Testis (tissue), 2 donors: ENCODE results near the gene UBASH3B.

Source experiments
- POLR2A ChIP-seq: fragments of 450-650 bp; IDR thresholded peaks from one replicate; pipeline ENCODE4 v1.6.1; 2017; ENCODE audit warnings: antibody characterized with exemption, mild to moderate bottlenecking, moderate library complexity
- TF ChIP-seq, protein P1 (sequence below), 3 experiments: fragments of 450-650 bp in 2 of 3; fragments of 200-600 bp in 1 of 3; sonication (generic) in 1 of 3; IDR thresholded peaks; one replicate each; pipeline ENCODE4 v1.5.1; 2016 to 2019; ENCODE audit warnings: antibody characterized with exemption in 3 of 3, mild to moderate bottlenecking in 2 of 3, moderate library complexity in 1 of 3

DNA sequence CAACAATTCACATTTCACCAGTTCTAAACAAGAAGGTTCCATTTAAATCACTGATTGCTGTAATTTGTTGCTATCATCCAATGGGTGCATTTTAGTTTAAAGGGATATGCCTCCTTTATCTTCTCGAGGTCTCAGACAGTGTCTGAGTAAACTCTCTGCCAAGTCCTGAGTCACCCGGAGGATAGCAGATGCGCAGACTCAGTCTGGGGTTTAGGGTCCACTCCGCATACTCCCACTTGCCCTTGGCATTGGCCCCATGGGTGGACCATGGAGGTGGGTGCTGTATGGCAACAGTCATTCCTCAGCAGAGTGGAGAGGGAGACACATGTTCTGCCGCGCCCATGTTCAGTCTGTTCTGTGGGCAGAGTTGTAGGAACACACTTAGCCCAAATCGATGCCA lies 117.4 kb downstream of the UBASH3B start:
- TF ChIP-seq POLR2A, result no peak
- TF ChIP-seq, protein P1, sequence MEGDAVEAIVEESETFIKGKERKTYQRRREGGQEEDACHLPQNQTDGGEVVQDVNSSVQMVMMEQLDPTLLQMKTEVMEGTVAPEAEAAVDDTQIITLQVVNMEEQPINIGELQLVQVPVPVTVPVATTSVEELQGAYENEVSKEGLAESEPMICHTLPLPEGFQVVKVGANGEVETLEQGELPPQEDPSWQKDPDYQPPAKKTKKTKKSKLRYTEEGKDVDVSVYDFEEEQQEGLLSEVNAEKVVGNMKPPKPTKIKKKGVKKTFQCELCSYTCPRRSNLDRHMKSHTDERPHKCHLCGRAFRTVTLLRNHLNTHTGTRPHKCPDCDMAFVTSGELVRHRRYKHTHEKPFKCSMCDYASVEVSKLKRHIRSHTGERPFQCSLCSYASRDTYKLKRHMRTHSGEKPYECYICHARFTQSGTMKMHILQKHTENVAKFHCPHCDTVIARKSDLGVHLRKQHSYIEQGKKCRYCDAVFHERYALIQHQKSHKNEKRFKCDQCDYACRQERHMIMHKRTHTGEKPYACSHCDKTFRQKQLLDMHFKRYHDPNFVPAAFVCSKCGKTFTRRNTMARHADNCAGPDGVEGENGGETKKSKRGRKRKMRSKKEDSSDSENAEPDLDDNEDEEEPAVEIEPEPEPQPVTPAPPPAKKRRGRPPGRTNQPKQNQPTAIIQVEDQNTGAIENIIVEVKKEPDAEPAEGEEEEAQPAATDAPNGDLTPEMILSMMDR (IDR thresholded peaks at IDR 0.05), result no peak
